PC-9 (cell line): Measurements from ENCODE around the gene TMEM120A.

Source experiments
- CTCF ChIP-seq: fragments of 200-600 bp; sonication (generic); conservative IDR thresholded peaks from 2 replicates; pipeline ENCODE4 v1.6.1; 2017; ENCODE audit warnings: mixed run types, antibody characterized with exemption, mild to moderate bottlenecking, moderate library complexity
- EZH2 ChIP-seq: fragments of 200-600 bp; sonication (generic); IDR thresholded peaks from 2 replicates; pipeline ENCODE4 v1.8.0; 2017; ENCODE audit warnings: antibody characterized with exemption, low read depth

- TF ChIP-seq CTCF = no peak
- TF ChIP-seq EZH2 = no peak
Measured at GRCh38 chr7:75987026-75987804, 7.2 kb downstream of the TMEM120A start.
